Measurements from ENCODE around the gene PTER.
A peak's percentile ranks its signal among the peaks of the same experiment; 100 is the strongest.

The PTER gene, protein sequence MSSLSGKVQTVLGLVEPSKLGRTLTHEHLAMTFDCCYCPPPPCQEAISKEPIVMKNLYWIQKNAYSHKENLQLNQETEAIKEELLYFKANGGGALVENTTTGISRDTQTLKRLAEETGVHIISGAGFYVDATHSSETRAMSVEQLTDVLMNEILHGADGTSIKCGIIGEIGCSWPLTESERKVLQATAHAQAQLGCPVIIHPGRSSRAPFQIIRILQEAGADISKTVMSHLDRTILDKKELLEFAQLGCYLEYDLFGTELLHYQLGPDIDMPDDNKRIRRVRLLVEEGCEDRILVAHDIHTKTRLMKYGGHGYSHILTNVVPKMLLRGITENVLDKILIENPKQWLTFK

DNA sequence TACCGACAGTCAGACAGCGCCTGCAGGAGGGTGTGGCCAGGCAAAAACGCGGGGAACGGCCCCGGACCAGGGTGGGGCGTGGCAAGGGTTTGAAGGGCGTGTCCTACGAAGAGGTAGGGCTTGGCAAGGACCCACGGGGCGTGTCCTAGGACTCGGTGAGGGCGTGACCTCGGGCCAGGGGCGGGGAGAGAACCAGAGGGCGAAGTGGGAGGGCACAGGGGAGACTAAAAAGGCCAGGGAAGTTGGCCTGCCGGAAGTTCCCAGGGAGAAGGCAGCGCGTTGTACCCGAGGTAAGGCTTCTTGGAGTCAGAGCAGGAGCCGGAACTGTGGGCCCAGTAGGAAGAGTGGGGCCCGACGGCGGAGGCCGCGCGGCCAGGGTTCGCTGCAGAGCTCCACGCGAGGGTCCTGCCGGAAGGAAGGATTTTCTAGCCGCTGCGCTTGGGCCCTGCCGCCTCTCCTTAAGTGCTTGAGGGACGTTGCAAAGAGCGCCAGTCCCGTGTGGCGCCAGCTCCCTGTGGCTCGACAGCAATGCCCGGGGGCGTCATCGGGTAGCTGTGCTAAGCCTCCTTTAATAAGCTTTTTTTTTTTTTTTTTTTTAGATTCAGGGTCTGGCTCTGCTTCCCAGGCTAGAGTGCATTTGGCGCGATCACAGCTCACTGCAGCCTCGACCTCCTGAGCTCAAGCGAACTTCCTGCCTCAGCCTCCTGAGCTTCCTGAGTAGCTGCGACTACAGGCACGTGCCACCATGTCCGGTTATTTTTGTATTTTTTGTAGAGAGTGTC, at the start of gene PTER:
PTER (plus strand) TSS at position 253 of the 782 bp plus-strand sequence. CDS start 47,375 bp downstream, outside the sequence.
- H3K9me3 ChIP-seq (ENCODE audit: control insufficient read depth, insufficient read depth, low read length) = no peaks in the 10 kb centered on the region
- peak within 1 kb of the TSS; percentile 61 for H3K9ac ChIP-seq (ENCODE audit: low read depth, low read length)
- H3K36me3 ChIP-seq (ENCODE audit: insufficient read depth, low read length) = no peaks in the 10 kb centered on the region
- peaks cover 8% of the 10 kb centered on the region for H3K4me1 ChIP-seq (ENCODE audit: insufficient read depth, low read length)

DNA sequence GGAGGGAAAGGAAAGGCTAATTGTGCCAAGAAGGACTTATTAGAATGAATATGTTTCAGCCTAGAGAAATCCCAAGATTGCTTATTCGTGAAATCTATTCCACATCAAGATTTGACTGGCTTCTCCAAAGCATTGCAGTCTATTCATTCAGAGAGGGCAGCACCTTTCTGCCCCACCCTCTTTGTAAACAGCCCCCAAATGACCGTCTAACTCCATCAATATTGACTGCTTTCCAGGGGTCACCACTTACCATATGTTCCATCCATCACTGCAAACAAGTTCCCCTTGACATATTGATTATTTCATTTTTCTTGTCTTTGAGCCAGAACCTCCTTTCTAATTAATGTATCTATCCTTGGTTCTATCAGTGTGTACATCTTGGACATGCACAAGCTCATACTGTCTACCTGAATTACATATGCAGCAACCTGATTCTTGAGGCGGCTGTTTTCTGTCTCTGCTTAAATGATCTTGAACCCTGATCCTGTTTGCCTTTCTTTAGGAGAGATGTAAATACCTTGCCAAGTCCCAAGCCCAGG, 44.2 kb upstream of the PTER start:
- H3K9me3 ChIP-seq (ENCODE audit: control insufficient read depth, insufficient read depth, low read length) = no peaks in the 10 kb centered on the region
- no peaks in the 10 kb centered on the region for H3K36me3 ChIP-seq (ENCODE audit: insufficient read depth, low read length)
- no peak overlapping the region for H3K9ac ChIP-seq (ENCODE audit: low read depth, low read length)
- no peaks in the 10 kb centered on the region for H3K4me1 ChIP-seq (ENCODE audit: insufficient read depth, low read length)

DNA sequence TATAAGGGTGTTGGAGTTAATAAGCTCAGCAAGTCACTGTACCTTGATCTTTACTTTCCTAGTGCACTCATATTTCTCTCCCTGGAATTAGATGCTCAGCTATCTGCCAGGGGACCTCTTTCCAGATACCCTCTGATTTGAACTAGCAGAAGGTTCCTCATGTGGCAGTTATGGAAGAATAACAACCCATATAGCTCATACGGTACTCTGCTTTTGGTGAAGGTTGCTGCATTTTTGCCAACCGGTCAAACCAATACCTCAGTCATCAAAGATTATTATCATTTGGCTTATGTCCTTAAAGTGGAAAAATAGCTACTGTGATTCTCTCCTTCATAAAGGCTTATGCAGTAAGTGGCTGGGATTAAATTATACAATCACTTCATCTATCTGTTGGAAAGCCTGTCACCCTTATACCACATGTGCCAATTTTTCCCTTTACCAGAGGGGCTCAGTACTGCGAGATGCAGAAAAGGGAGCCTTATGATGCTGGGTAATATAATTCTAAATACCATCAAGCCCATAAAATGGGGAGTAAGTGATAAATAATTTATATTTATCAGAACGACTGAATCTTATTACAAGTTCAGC, 43.4 kb upstream of the PTER start:
- Histone ChIP-seq H3K9ac (ENCODE audit: low read depth, low read length) (no peak overlapping the region), H3K4me1 (ENCODE audit: insufficient read depth, low read length) (no peaks in the 10 kb centered on the region), H3K9me3 (ENCODE audit: control insufficient read depth, insufficient read depth, low read length) (no peaks in the 10 kb centered on the region), H3K36me3 (ENCODE audit: insufficient read depth, low read length) (no peaks in the 10 kb centered on the region)

DNA sequence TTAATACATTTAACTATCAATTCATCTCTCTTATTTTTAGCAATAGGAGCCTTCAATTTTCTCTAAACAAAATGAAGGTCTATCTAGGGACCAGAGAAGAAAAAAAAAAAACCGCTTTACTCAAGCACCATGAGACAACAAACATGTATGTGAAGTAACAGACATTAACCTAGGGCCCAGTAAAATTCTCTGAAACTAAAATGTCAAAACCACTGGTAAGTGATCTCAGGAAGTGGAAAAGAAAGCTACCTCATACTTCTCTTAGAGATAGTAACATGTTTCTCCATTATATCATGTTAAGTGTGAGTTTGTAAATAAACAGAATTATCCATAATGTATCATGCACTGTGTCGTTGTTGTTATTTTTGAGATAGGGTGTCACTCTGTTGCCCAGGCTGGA, 35.4 kb upstream of the PTER start:
- no peaks in the 10 kb centered on the region for H3K36me3 ChIP-seq (ENCODE audit: insufficient read depth, low read length)
- no peak overlapping the region for H3K9ac ChIP-seq (ENCODE audit: low read depth, low read length)
- no peaks in the 10 kb centered on the region for H3K9me3 ChIP-seq (ENCODE audit: control insufficient read depth, insufficient read depth, low read length)
- H3K4me1 ChIP-seq (ENCODE audit: insufficient read depth, low read length) = no peaks in the 10 kb centered on the region

DNA sequence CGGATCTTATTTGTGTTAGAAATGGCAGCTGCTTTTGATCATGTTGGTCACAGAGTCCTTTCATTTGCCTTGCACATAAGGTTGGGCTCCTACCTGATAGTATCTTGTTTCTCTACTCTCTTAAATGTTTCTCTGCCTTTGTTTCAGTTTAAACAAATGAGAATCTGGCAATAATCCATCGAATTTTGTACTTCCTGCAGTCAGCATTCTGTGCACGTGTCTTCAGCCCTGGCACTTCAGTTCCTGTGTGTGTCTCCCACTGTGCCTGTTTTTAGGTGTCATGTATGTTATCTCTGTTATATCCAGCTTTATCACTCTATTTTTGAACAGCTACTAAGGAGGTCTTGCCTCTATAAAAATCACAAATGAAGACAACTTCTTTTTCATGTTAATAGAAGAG, 28.4 kb upstream of the PTER start:
- no peak overlapping the region for H3K9ac ChIP-seq (ENCODE audit: low read depth, low read length)
- H3K4me1 ChIP-seq (ENCODE audit: insufficient read depth, low read length) = no peaks in the 10 kb centered on the region
- H3K36me3 ChIP-seq (ENCODE audit: insufficient read depth, low read length) = no peaks in the 10 kb centered on the region
- H3K9me3 ChIP-seq (ENCODE audit: control insufficient read depth, insufficient read depth, low read length) = no peaks in the 10 kb centered on the region

DNA sequence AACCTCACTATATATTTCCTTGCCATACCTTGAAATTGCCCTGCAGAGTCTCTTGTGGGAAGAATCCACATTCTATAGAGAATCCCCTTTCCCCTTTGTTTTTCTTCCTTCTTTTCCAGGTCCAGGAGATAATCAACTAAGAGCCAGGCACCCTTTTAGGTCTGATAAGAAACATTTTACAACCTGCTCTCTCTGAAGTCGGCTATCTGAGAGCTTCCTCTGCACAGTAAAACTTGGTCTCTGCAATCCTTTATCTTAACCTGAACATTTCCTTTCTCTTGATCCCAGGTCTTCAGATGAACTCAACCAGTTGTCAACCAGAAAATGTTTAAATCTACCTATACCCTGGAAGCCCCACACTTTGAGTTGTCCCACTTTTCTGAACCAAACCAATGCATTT, 19.5 kb upstream of the PTER start:
- Histone ChIP-seq H3K9ac (ENCODE audit: low read depth, low read length) (no peak overlapping the region), H3K36me3 (ENCODE audit: insufficient read depth, low read length) (no peaks in the 10 kb centered on the region), H3K9me3 (ENCODE audit: control insufficient read depth, insufficient read depth, low read length) (no peaks in the 10 kb centered on the region), H3K4me1 (ENCODE audit: insufficient read depth, low read length) (no peaks in the 10 kb centered on the region)

DNA sequence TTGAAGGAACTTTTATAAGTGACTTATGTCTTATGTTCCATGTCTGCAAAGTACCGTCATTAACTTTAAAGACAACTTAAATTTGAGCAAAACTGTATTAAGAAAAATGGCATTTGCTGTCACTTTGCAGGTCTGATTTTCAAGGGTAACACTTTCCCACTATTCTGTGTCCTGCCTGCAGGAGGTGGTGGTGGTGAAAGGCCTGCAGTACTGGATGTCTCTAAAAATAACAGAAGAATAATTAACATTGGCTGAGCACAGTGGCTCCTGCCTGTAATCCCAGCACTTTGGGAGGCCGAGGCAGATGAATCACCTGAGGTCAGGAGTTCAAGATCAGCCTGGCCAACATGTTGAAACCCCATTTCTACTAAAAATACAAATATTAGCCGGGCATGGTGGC, 13.2 kb upstream of the PTER start:
- H3K9me3 ChIP-seq (ENCODE audit: control insufficient read depth, insufficient read depth, low read length) = no peaks in the 10 kb centered on the region; the same call in 1 of the 2 replicates
- H3K9ac ChIP-seq (ENCODE audit: low read depth, low read length) = no peak overlapping the region
- H3K4me1 ChIP-seq (ENCODE audit: insufficient read depth, low read length) = no peaks in the 10 kb centered on the region
- H3K36me3 ChIP-seq (ENCODE audit: insufficient read depth, low read length) = no peaks in the 10 kb centered on the region

DNA sequence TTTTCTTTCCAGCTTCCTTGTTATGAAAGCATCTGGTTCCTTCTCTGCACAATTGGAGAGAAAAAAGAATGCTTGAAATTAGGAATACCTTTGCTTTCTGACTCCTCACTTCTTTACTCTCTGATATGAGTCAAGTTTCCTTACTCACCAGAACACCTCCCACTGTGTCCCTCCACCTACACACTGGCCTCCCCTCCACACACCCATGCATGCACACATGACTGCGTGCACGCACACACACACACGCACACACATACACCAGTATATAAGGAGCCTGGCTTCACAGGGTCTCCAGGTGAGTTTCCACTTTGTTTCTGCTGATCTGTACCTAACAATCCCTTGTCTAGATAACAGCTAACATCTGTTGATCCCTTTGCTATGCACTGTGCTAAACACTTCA, 11.4 kb upstream of the PTER start:
- Histone ChIP-seq H3K9me3 (ENCODE audit: control insufficient read depth, insufficient read depth, low read length) (no peaks in the 10 kb centered on the region; the same call in 1 of the 2 replicates), H3K4me1 (ENCODE audit: insufficient read depth, low read length) (no peaks in the 10 kb centered on the region), H3K9ac (ENCODE audit: low read depth, low read length) (no peak overlapping the region), H3K36me3 (ENCODE audit: insufficient read depth, low read length) (no peaks in the 10 kb centered on the region)

DNA sequence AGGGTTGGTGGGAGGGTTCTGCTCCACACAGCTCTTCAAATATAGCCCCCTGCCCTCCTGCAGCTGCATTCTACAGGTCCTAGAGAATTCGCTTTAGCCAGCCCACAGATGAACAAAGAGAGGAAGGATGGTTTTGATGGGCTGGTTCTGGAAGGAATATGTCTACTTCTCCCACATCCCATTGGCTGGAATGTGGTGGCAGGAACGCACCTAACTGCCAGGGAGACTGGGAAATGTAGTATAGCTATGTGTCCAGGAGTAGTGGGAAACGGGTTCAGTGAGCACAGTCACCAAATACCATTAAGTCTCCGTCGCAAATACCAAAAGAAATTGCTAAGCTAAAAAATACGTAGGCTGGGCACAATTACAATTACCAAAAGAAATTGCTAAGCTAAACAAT, 7.3 kb upstream of the PTER start:
- H3K36me3 ChIP-seq (ENCODE audit: insufficient read depth, low read length) = no peaks in the 10 kb centered on the region
- no peaks in the 10 kb centered on the region; the same call in 1 of the 2 replicates for H3K9me3 ChIP-seq (ENCODE audit: control insufficient read depth, insufficient read depth, low read length)
- H3K4me1 ChIP-seq (ENCODE audit: insufficient read depth, low read length) = no peaks in the 10 kb centered on the region
- no peak overlapping the region for H3K9ac ChIP-seq (ENCODE audit: low read depth, low read length)

DNA sequence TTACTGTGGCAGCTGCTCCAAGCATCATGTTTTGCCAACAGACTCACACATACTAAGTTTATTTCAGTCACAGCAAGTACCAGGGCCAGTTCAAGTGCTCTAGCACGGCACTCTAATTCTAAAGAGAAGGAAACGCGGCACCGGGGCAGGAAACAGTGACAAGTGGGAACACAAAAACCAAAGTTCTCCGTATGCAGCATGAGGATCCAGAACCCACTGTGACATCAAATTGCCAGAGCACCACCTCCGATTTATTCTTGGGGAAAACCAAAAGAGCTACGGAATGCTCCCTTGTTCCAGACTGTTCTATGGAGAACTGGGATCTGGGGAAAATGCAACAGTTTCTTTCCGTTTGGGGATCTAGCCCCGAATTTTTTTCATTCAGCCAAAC, 448 bp upstream of the PTER start:
- Histone ChIP-seq H3K9me3 (ENCODE audit: control insufficient read depth, insufficient read depth, low read length) (no peaks in the 10 kb centered on the region), H3K4me1 (ENCODE audit: insufficient read depth, low read length) (peaks cover 8% of the 10 kb centered on the region), H3K36me3 (ENCODE audit: insufficient read depth, low read length) (no peaks in the 10 kb centered on the region), H3K9ac (ENCODE audit: low read depth, low read length) (peak overlapping the region; percentile 61)

DNA sequence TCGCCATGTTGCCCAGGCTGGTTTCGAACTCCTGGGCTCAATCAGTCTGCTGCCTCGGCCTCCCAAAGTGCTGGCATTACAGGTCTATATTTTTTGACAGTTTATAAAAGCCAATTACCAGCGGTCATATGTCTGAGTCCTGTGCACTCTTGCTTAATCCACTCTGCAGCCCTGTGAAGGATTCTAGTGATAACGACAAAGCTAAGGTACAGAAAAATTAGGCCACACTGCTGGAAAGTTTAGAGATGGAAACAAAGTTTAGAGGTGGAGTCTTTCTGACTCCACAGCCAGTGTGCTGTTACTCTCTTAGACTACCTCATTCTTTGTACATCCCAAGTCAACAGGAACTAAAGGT, 707 bp downstream of the PTER start:
- no peaks in the 10 kb centered on the region for H3K36me3 ChIP-seq (ENCODE audit: insufficient read depth, low read length)
- no peaks in the 10 kb centered on the region for H3K9me3 ChIP-seq (ENCODE audit: control insufficient read depth, insufficient read depth, low read length)
- peaks cover 8% of the 10 kb centered on the region for H3K4me1 ChIP-seq (ENCODE audit: insufficient read depth, low read length)
- H3K9ac ChIP-seq (ENCODE audit: low read depth, low read length) = peak overlapping the region; percentile 61; the same call in 1 of the 2 replicates

DNA sequence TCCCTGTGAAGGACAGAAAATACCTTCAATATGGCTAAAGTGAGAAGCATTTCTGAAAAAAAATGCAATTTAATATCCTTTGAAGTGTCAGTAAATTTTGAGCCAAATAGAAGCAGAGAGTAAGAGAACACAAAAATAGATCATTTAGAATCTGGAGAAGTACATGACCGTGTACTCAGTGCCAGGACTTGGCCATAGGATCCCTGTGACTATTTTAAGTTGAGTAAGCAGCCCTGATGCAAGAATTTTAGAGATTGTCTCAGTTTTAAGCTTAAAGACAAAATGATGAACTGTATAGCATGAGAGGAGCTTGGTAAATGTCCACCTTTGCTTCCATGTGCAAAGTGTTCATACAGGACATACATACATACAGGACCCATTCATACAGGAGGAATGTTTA, 2.5 kb downstream of the PTER start:
- no peak overlapping the region for H3K9ac ChIP-seq (ENCODE audit: low read depth, low read length)
- no peaks in the 10 kb centered on the region for H3K36me3 ChIP-seq (ENCODE audit: insufficient read depth, low read length)
- H3K4me1 ChIP-seq (ENCODE audit: insufficient read depth, low read length) = peaks cover 8% of the 10 kb centered on the region
- no peaks in the 10 kb centered on the region for H3K9me3 ChIP-seq (ENCODE audit: control insufficient read depth, insufficient read depth, low read length)

DNA sequence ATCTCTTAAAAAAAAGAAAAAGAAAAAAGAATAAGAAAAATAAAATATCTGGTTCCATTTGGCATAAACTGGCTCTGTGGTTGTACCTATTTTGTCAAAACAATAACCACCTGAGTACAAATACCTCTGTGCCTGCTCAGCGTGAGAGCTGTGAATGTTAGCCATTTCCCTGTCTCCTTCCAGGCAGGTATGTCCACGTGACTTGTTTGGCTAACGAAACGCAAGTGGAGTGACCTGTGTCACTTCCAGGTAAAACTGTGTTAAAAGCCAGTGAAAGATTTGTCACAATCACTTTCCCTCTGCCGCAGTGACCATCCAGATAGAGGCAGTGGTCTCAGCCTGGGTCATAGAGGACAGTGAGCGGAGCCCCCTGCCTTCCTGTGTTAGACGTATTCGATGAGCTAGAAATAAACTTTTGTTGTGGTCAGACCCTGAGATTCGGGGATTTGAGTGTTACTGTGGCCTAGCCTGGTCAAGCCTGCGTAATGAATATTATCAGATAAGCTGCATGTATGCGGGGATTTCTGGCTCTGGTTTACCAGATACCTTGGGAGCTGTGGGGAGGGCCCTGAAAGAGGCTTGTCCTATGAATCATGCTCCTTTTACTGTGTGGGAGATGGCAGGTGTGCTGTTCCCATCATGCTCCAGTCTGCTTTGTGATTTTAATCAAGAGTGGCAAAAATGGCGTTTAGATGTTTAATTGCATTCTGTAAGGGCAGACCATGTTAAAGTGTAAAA, 3.8 kb downstream of the PTER start:
- Histone ChIP-seq H3K36me3 (ENCODE audit: insufficient read depth, low read length) (no peaks in the 10 kb centered on the region), H3K4me1 (ENCODE audit: insufficient read depth, low read length) (peaks cover 8% of the 10 kb centered on the region), H3K9ac (ENCODE audit: low read depth, low read length) (no peak overlapping the region), H3K9me3 (ENCODE audit: control insufficient read depth, insufficient read depth, low read length) (no peaks in the 10 kb centered on the region)

DNA sequence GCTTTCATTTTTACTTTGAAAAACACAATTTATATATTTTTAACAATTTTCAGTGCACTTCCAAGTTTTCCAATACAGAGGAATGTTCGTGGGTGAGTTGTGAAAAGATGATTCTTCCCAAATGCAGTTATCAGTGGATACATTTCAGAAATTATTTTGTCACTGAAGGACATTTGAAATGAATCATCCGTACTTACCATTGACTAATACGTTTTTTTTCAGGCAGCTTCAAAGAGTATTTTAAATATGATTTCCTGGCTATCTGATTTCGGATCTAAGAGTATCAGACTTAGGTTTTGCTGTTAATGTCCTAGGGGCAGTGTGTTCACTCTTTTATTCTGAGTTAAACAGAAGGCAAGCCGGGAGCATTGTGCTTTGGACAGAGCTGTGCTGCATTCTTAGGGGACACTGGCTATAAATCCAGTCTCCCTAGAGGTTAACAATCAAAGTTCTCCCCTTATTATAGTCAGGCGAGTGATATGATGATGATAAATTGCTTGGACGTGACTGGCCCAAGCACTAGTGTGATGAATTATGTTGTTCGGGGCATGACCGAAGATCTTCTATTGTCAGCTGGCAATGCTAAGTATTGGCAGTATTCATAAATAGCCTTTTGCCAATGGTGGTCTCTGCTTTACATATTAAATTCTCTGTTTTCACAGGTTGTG, 4.5 kb downstream of the PTER start:
- H3K9me3 ChIP-seq (ENCODE audit: control insufficient read depth, insufficient read depth, low read length) = no peaks in the 10 kb centered on the region
- H3K36me3 ChIP-seq (ENCODE audit: insufficient read depth, low read length) = no peaks in the 10 kb centered on the region
- peaks cover 8% of the 10 kb centered on the region for H3K4me1 ChIP-seq (ENCODE audit: insufficient read depth, low read length)
- no peak overlapping the region for H3K9ac ChIP-seq (ENCODE audit: low read depth, low read length)

Data from ES-I3 (cell line).